GM21737 (cell line): ENCODE results near the gene IQCB1.
A peak's percentile ranks its signal among the peaks of the same experiment; 100 is the strongest.
"Not testable (repeated sequence)": the region's sequence is repeated elsewhere in the genome, so short reads cannot be mapped to it uniquely, and the experiment has no call there.

Source experiments
- ATAC-seq: cut with Tn5 transposase; IDR thresholded peaks from one replicate; pipeline ENCODE4 v1.9.1; 2021; ENCODE audit warnings: mild to moderate bottlenecking, moderate library complexity; ENCODE audit not compliant: unreplicated experiment

Gene IQCB1

GRCh38 chr3:121834671-121835464 is at the start of gene IQCB1, which contains the start of gene EAF2:
TSS of gene IQCB1 (minus strand) at chr3:121835060. CDS start at chr3:121828960, 6,100 bp downstream.
TSS of gene EAF2 (plus strand) at chr3:121835209. CDS start at chr3:121835286, 77 bp downstream.
- ATAC-seq = peak; percentile 96

- no peak for ATAC-seq
These were observed 48.6 kb upstream of the IQCB1 start for GRCh38 chr3:121883507-121883906.

- ATAC-seq = no peak
These were observed 43.6 kb upstream of the IQCB1 start for GRCh38 chr3:121878411-121878810.

GRCh38 chr3:121871430-121871829 is 36.6 kb upstream of the IQCB1 start:
- ATAC-seq = no peak

- no peak for ATAC-seq
These were observed 35.9 kb upstream of the IQCB1 start for GRCh38 chr3:121870717-121871116.

- ATAC-seq = no peak
These were observed 34.9 kb upstream of the IQCB1 start for GRCh38 chr3:121869736-121870135.

GRCh38 chr3:121863801-121864200 is 28.9 kb upstream of the IQCB1 start:
- ATAC-seq = no peak

GRCh38 chr3:121863247-121863646 is 28.4 kb upstream of the IQCB1 start:
- ATAC-seq = not testable (repeated sequence)

GRCh38 chr3:121857778-121858177 is 22.9 kb upstream of the IQCB1 start:
- ATAC-seq = not testable (repeated sequence)

- no peak for ATAC-seq
These were observed 20.7 kb upstream of the IQCB1 start for GRCh38 chr3:121855555-121855954.

GRCh38 chr3:121852256-121852655 is 17.4 kb upstream of the IQCB1 start:
- ATAC-seq = no peak

GRCh38 chr3:121844892-121845291 is 10.0 kb upstream of the IQCB1 start:
- no peak for ATAC-seq

- no peak for ATAC-seq
These were observed 5.1 kb upstream of the IQCB1 start for GRCh38 chr3:121839962-121840361.

- no peak for ATAC-seq
These were observed 1.6 kb upstream of the IQCB1 start for GRCh38 chr3:121836481-121836880.

- no peak for ATAC-seq
These were observed 1.2 kb upstream of the IQCB1 start for GRCh38 chr3:121836064-121836463.

GRCh38 chr3:121835465-121835801 is 573 bp upstream of the IQCB1 start:
- ATAC-seq = peak; percentile 23

- no peak for ATAC-seq
These were observed 646 bp downstream of the IQCB1 start for GRCh38 chr3:121834157-121834670.

- no peak for ATAC-seq
These were observed 11.9 kb downstream of the IQCB1 start for GRCh38 chr3:121822973-121823372.

GRCh38 chr3:121821421-121822199 is 13.2 kb downstream of the IQCB1 start:
- no peak for ATAC-seq

- no peak for ATAC-seq
These were observed 15.6 kb downstream of the IQCB1 start for GRCh38 chr3:121819236-121819635.

- ATAC-seq = no peak
These were observed 16.3 kb downstream of the IQCB1 start for GRCh38 chr3:121818578-121818977.

GRCh38 chr3:121817753-121818152 is 17.1 kb downstream of the IQCB1 start:
- no peak for ATAC-seq
